ENCODE data around the gene MXRA8.

Gene MXRA8

GRCh38 chr1:1306661-1307260, 51.6 kb downstream of the MXRA8 start:
- peak overlapping the region; percentile 72 for H3K27ac ChIP-seq (replicated peaks)
- TF ChIP-seq REST (IDR thresholded peaks at IDR 0.05; ENCODE audit: insufficient replicate concordance, low read depth), result no peak
- no peak for TF ChIP-seq POLR2AphosphoS5 (IDR thresholded peaks at IDR 0.05; ENCODE audit: low read depth)
- TF ChIP-seq CTCF (IDR thresholded peaks at IDR 0.05; ENCODE audit: insufficient read depth, low read length), result no peak
- no peak for TF ChIP-seq GABPA (IDR thresholded peaks at IDR 0.05; ENCODE audit: low read depth)
- no peak for TF ChIP-seq SPI1 (IDR thresholded peaks at IDR 0.05; ENCODE audit: borderline replicate concordance, low read depth)
- no peak for DNase-seq (ENCODE audit: low read depth in 1 of 2, low spot score in 1 of 2)

GRCh38 chr1:1306070-1306660, 52.2 kb downstream of the MXRA8 start:
- Histone ChIP-seq H3K27me3 (ENCODE audit: insufficient read depth, poor library complexity, severe bottlenecking) (no peaks in the 10 kb centered on the region), H3K4me3 (replicated peaks; ENCODE audit: insufficient read depth, low read length) (peak overlapping the region; percentile 73), H3K27ac (replicated peaks) (peak overlapping the region; percentile 56)
- DNase-seq (ENCODE audit: low read depth in 1 of 2, low spot score in 1 of 2), result peak in 1 of 2 experiments; percentile 39
- TF ChIP-seq SPI1 (IDR thresholded peaks at IDR 0.05; ENCODE audit: borderline replicate concordance, low read depth), result no peak
- no peak for TF ChIP-seq POLR2AphosphoS5 (IDR thresholded peaks at IDR 0.05; ENCODE audit: low read depth)
- no peak for TF ChIP-seq REST (IDR thresholded peaks at IDR 0.05; ENCODE audit: insufficient replicate concordance, low read depth)
- TF ChIP-seq CTCF (IDR thresholded peaks at IDR 0.05; ENCODE audit: insufficient read depth, low read length), result no peak
- TF ChIP-seq GABPA (IDR thresholded peaks at IDR 0.05; ENCODE audit: low read depth), result no peak

More at GRCh38 chr1:1306661-1307260, 51.6 kb downstream of the MXRA8 start:
- Histone ChIP-seq H3K4me3 (replicated peaks; ENCODE audit: insufficient read depth, low read length) (peak overlapping the region; percentile 73), H3K27me3 (ENCODE audit: insufficient read depth, poor library complexity, severe bottlenecking) (no peaks in the 10 kb centered on the region)

GRCh38 chr1:1305300-1306069, 52.9 kb downstream of the MXRA8 start:
- Histone ChIP-seq H3K4me3 (replicated peaks; ENCODE audit: insufficient read depth, low read length) (peak overlapping the region; percentile 73), H3K27ac (replicated peaks) (peak overlapping the region; percentile 56), H3K27me3 (ENCODE audit: insufficient read depth, poor library complexity, severe bottlenecking) (no peaks in the 10 kb centered on the region)
- no peak for TF ChIP-seq SPI1 (IDR thresholded peaks at IDR 0.05; ENCODE audit: borderline replicate concordance, low read depth)
- TF ChIP-seq CTCF (IDR thresholded peaks at IDR 0.05; ENCODE audit: insufficient read depth, low read length), result no peak
- TF ChIP-seq POLR2AphosphoS5 (IDR thresholded peaks at IDR 0.05; ENCODE audit: low read depth), result no peak
- no peak for TF ChIP-seq REST (IDR thresholded peaks at IDR 0.05; ENCODE audit: insufficient replicate concordance, low read depth)
- no peak for TF ChIP-seq GABPA (IDR thresholded peaks at IDR 0.05; ENCODE audit: low read depth)
- peak; percentile 64 to 89 for DNase-seq (ENCODE audit: low read depth in 1 of 2, low spot score in 1 of 2)
